ENCODE measurements around the gene FOXP1.

Gene FOXP1

GRCh38 chr3:71253169-71253568 lies 330.4 kb downstream of the FOXP1 start:
- no peak overlapping the region for H3K9ac ChIP-seq (ENCODE audit: low read length)
- no peaks in the 10 kb centered on the region for H3K27me3 ChIP-seq (ENCODE audit: insufficient read depth, low read length)
- no peak for TF ChIP-seq CTCF (IDR thresholded peaks at IDR 0.05; ENCODE audit: low read length)
- H3K9me3 ChIP-seq (ENCODE audit: low read length), result no peaks in the 10 kb centered on the region
- no peaks in the 10 kb centered on the region for H3K9me2 ChIP-seq (ENCODE audit: low read depth, low read length)
- no peaks in the 10 kb centered on the region for H4K20me1 ChIP-seq (ENCODE audit: insufficient read depth, low read length)
- peaks cover 14% of the 10 kb centered on the region; the same call in 1 of the 2 replicates for H3K79me2 ChIP-seq (ENCODE audit: insufficient read depth, low read length)
- no peak overlapping the region for H3K4me3 ChIP-seq (ENCODE audit: low read depth, low read length, poor library complexity, severe bottlenecking)
- no peaks in the 10 kb centered on the region for H3K4me1 ChIP-seq (ENCODE audit: insufficient read depth, low read length, severe bottlenecking)
- no peaks in the 10 kb centered on the region for H3F3A ChIP-seq (ENCODE audit: insufficient read depth, low read length)
- no peak overlapping the region for H3K27ac ChIP-seq (ENCODE audit: low read depth, low read length, poor library complexity, severe bottlenecking)
- H2AFZ ChIP-seq (ENCODE audit: low read length), result no peak overlapping the region
- H3K36me3 ChIP-seq (ENCODE audit: insufficient read depth, low read length), result peaks cover 9% of the 10 kb centered on the region; the same call in 1 of the 2 replicates
- H3K4me2 ChIP-seq (ENCODE audit: low read length), result no peak overlapping the region

GRCh38 chr3:71252466-71252865 lies 331.1 kb downstream of the FOXP1 start:
- no peak overlapping the region for H3K27ac ChIP-seq (ENCODE audit: low read depth, low read length, poor library complexity, severe bottlenecking)
- H3K27me3 ChIP-seq (ENCODE audit: insufficient read depth, low read length), result no peaks in the 10 kb centered on the region
- no peak overlapping the region for H3K4me3 ChIP-seq (ENCODE audit: low read depth, low read length, poor library complexity, severe bottlenecking)
- no peak overlapping the region for H3K9ac ChIP-seq (ENCODE audit: low read length)
- H3K9me3 ChIP-seq (ENCODE audit: low read length), result no peaks in the 10 kb centered on the region
- H2AFZ ChIP-seq (ENCODE audit: low read length), result no peak overlapping the region
- no peak for TF ChIP-seq CTCF (IDR thresholded peaks at IDR 0.05; ENCODE audit: low read length)
- TF ChIP-seq EZH2 (IDR thresholded peaks at IDR 0.05; ENCODE audit: borderline replicate concordance, low read length), result no peak
- no peak overlapping the region for H3K4me2 ChIP-seq (ENCODE audit: low read length)
- H3F3A ChIP-seq (ENCODE audit: insufficient read depth, low read length), result no peaks in the 10 kb centered on the region
- H3K9me2 ChIP-seq (ENCODE audit: low read depth, low read length), result no peaks in the 10 kb centered on the region
- peaks cover 14% of the 10 kb centered on the region; the same call in 1 of the 2 replicates for H3K79me2 ChIP-seq (ENCODE audit: insufficient read depth, low read length)
- no peaks in the 10 kb centered on the region for H3K4me1 ChIP-seq (ENCODE audit: insufficient read depth, low read length, severe bottlenecking)
- H4K20me1 ChIP-seq (ENCODE audit: insufficient read depth, low read length), result no peaks in the 10 kb centered on the region
- H3K36me3 ChIP-seq (ENCODE audit: insufficient read depth, low read length), result peaks cover 9% of the 10 kb centered on the region; the same call in 1 of the 2 replicates

- Histone ChIP-seq H3K9me3 (ENCODE audit: low read length) (no peaks in the 10 kb centered on the region), H3K4me1 (ENCODE audit: insufficient read depth, low read length, severe bottlenecking) (no peaks in the 10 kb centered on the region), H3K4me3 (ENCODE audit: low read depth, low read length, poor library complexity, severe bottlenecking) (no peak overlapping the region), H3K4me2 (ENCODE audit: low read length) (no peak overlapping the region), H2AFZ (ENCODE audit: low read length) (no peak overlapping the region), H3K9ac (ENCODE audit: low read length) (no peak overlapping the region), H3K79me2 (ENCODE audit: insufficient read depth, low read length) (peaks cover 14% of the 10 kb centered on the region), H3F3A (ENCODE audit: insufficient read depth, low read length) (no peaks in the 10 kb centered on the region), H4K20me1 (ENCODE audit: insufficient read depth, low read length) (no peaks in the 10 kb centered on the region), H3K36me3 (ENCODE audit: insufficient read depth, low read length) (peaks cover 3% of the 10 kb centered on the region; the same call in 1 of the 2 replicates), H3K27me3 (ENCODE audit: insufficient read depth, low read length) (no peaks in the 10 kb centered on the region), H3K27ac (ENCODE audit: low read depth, low read length, poor library complexity, severe bottlenecking) (no peak overlapping the region), H3K9me2 (ENCODE audit: low read depth, low read length) (no peaks in the 10 kb centered on the region)
- no peak for TF ChIP-seq EZH2 (IDR thresholded peaks at IDR 0.05; ENCODE audit: borderline replicate concordance, low read length)
- no peak for TF ChIP-seq CTCF (IDR thresholded peaks at IDR 0.05; ENCODE audit: low read length)
These were observed 332.3 kb downstream of the FOXP1 start for GRCh38 chr3:71251156-71251775.
